Fibroblast of gingiva (primary cell): ENCODE measurements around the gene SLC46A2.

Experiments used
- DNase-seq: peaks from one replicate; pipeline ENCODE4 v3.0.0-alpha.2; 2011; ENCODE audit warnings: low read depth

SLC46A2 gene

DNA sequence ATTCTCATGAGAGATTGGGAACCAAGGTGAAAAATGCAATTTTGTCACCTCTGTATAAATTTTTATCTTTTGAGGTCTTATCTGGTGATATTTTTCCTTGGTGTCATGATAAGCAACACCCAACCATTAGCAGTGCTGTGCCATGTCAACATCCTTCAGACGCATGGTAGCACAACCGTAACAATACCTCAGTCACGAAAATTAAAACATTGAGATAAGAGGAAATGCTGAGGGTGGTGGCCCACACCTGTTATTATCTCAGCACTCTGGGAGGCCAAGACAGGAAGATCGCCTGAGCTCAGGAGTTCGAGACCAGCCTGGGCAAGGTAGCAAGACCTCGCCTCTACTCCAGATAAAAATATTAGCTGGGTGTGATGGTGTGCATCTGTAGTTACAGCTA is 32.7 kb downstream of the SLC46A2 start:
- DNase-seq, result no peak

DNA sequence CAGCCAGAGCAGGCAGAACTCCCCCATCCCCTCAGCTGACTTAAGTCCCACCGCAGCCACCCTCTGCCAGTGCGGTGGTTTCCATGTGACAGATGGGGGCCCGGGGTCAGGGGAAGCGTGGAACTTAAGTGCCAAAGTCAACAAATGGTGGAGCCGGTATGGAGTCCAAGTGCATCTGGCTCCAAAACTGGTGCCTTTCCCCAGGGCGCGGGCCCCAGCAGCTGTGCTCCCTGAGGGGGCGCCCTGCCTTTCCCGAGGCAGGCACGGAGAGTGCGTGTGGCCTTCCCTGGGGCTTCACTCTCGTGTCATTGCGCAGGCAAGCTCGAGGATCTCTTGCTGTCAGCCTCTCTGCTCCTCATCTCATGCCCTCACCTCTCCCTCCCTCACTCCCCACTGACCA is 33.8 kb downstream of the SLC46A2 start:
- DNase-seq, result no peak

- DNase-seq, result no peak
Observed at GRCh38 chr9:112856200-112856599, 34.5 kb downstream of the SLC46A2 start.

- no peak for DNase-seq
Observed at GRCh38 chr9:112854657-112855056, 36.0 kb downstream of the SLC46A2 start.

GRCh38 chr9:112853882-112854585 is 36.6 kb downstream of the SLC46A2 start:
- peak; percentile 24 for DNase-seq

DNA sequence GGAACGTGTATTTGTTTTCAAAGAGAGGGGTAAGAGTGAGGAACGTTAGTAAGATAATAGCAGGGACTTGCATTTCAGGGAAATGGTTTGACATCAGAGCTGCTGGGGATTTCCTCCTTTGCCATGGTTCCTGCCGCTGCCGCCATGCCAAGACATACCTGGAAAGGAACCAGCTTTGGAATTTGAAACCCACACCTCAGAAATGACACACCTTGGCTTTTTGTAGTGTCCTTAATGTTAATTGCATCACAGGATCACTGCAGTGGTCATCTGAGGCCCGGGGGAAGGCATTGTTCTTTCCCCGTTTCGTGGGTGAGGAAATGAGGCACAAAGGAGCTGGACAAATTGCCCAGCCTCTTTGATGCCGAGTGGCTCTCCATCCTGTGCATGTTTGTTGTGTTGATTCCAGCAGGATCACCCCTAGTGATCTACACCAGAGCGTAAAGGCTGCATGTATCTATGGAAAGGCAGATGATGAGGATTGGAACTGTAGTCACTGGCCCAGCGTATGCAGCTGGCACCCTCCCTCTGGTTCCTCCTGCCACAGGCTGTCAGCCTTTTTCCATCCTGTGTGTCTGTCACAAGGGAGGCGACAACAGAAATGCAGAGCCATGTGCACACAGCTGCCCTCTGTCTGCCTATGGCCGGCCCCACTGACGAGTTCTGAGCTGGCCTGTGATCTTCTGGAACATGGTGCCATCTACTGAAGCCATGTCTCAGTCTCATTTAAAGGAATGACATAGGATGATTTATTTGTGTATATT is 37.8 kb downstream of the SLC46A2 start:
- no peak for DNase-seq

DNA sequence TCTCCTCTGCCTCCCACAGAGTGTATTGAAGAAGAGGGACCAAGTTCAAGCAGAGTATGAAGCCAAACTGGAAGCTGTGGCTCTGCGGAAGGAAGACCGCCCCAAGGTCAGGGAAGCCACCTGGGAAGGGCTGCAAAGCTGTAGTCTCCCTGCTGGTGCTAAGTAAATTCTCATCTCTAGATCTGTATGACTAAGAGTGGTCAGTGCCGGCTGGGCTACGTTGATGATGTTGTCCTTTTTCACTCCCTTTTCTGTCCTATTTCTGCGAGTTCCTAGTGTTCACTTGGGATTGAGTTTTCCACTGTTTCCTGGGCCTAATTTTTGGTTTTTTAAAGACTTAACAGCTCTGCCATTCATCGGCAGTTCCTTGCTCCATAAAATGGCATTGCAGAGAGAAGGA is 39.8 kb downstream of the SLC46A2 start:
- no peak for DNase-seq

DNA sequence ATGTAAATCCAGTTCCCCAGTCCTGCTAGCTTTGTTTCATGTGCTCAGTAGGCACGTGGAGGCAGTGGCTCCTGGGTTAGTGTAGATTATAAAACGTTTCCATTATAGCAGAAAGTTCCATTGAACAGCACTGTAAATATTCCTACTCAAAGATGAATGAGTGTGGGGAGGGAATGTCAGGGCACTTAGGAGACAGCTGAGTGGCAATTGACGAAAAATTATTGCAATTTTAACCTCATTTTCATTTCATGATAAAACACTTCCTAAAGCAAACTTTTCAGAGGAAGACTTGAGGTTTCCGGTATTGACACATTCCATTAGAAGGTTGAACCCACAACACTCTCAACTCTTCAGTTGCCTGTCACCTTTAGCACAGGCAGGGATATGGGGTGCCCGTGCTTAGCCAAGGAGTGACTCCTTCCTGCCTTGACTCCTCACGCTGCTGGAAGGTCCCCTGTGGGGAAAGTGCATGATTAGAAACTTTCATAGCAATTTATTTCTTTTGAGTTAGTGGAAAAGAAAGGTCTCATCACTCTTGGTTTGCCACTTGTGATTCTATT is 41.2 kb downstream of the SLC46A2 start:
- DNase-seq, result no peak

GRCh38 chr9:112848316-112849151 is 42.1 kb downstream of the SLC46A2 start:
- no peak for DNase-seq

GRCh38 chr9:112846528-112847488 is 43.9 kb downstream of the SLC46A2 start:
- no peak for DNase-seq

DNA sequence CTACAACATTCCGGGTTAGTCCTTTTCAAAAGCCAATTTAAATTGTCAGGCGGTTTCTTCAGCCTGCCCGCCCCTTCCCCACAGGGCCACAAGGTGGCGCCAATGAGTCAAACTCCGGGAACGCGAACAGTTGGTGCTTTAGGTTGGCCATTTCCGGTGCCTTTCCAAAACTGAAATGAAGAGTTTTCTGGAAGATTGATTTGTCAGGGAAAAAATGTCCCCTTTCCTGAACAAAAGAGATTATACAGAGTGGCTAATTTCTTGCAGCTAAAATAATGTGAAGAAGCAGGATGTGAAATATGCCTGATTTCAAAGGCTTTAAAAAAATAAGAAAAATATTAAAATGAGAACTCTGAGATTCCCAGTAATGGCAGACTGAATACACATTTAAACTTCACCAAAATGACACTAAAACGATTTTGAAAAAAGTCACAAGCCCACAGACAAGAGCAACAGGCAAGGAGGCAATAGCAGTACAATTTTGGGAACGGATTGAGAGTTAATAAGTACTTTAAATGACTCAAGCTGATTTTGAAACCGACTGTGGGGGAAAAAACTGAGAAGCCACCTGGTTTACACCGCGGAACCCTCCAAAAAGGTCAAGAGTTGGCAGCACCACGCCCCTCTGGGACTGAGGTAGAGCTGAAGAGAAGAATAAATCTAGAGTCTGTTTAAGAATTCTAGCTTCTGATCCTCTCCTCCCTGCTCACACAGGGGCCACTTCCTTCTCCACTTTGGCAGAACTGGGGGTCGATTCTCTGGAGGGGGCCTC is 45.7 kb downstream of the SLC46A2 start:
- peak; percentile 53 for DNase-seq

GRCh38 chr9:112842555-112842954 is 48.1 kb downstream of the SLC46A2 start:
- no peak for DNase-seq

DNA sequence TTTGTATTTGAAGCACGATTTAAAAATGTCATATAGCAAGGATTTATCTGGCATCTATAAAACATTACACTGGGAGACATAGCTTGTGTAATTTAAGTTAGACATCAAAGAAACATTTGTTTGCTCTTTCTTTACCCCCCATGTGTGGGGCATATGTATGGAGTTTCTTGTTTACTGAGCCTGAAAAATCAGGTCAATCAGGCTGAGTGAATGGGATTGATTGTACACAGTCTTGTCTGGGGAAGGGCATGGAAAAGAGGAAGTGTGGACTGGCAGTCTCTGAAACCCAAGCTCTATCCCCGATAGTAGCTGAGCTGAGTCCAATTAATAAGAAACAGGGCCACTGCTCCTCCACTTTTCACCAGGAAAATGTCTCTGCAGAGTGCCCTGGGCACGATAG is 49.4 kb downstream of the SLC46A2 start:
- DNase-seq, result no peak

- no peak for DNase-seq
Observed at GRCh38 chr9:112839331-112839730, 51.3 kb downstream of the SLC46A2 start.

DNA sequence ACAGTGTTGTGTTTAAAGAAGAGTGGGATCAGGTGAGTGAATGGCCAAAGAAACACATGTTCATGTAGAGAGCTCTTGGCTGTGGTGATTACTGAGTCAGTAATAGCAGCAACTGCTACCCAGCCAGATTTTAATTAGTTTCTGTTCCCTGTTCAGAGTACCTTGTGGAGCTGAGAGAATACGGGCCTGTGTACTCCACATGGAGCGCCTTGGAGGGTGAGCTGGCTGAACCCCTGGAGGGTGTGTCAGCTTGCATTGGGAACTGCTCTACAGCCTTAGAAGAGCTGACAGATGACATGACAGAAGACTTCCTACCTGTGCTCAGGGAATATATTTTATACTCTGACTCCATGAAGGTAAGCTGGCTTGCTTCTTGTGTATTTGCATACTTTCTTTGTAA is 52.3 kb downstream of the SLC46A2 start:
- DNase-seq, result no peak

DNA sequence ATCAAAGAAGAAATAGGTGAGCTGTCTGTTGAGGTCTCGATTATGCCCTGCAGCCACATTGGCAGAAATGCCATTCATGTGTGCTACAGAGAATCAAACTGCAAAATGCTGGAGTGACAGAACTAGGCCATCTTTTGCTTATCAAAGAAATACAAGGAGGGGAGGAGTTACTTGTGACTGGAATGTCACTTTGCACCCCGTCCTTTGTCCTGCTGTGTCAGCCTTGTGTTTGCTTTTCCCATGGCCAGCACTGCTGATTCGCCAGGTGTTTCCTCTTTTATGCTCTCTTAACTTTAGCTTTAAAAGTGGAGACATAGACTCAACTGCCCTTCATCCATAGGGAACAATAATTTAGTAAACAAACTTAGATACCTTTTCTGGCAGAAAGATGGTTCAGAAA is 54.3 kb downstream of the SLC46A2 start:
- no peak for DNase-seq

DNA sequence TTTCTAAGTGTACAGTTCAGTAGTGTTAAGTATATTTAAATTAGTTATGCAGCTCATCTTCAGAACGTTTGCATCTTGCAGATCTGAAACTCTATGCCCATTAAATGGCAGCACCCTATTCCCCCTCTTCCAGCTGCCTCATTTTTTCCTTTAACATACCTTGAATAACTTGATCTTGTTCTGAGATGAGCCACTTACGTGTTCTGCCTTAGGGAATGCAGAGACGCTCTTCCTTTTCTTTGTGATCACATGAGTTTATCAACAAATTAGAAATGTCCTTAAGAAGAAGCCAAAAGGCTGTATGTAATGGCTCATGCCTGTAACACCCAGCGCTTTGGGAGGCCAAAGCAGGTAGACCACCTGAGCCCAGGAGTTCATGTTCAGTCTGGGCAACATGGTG is 57.6 kb downstream of the SLC46A2 start:
- DNase-seq, result no peak

DNA sequence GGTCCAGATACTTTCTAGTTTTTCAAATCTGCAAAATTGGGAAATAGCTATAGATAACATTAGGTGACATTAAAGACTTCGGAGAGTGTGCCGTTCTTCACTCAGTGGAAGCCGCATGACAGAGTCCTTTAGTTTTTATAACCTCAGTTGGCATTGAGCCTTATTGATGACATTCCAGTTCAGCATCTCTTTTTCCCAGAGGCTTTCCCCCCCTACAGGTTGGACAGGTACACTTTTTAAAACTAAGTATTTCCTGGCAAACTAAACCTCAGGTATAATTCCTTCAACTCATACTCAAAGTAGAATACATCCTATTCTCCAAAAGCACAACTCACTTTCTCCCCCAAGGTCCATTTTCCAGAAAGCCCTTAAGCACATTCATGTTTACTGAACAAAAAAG is 58.7 kb downstream of the SLC46A2 start:
- no peak for DNase-seq

DNA sequence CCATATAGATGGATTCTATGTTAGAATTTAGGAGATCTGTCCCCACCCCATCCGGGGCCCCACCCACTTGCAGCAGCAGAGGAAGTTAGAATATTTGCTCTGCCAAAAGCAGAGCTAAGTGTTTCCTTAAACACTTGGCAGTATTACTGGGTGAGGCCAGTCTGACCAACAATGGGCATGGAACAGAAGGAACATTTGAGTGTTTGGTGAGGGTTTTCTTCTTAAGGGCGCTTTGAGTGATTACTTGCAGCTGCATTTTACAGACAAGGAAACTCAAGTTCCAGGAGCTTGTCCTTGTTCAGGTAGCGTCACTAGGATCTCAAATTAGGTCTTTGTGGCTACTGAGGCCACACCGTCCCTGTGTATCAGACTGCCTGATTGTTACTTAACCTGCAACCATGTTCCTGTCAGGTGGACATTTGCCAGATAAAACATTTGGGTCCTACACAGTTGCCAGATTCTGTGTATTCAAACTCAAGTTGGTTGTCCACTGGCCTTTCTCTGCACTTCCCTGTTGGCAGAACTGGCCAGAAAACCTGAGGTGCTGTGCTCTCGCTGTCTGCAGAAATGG is 59.3 kb downstream of the SLC46A2 start:
- DNase-seq, result peak; percentile 29
